AG20443 (cell line): ENCODE results near the gene ASB13.

Experiments
- DNase-seq: peaks from one replicate; pipeline ENCODE4 v3.0.0; 2012; ENCODE audit warnings: low spot score, mixed read lengths

Gene ASB13

DNA sequence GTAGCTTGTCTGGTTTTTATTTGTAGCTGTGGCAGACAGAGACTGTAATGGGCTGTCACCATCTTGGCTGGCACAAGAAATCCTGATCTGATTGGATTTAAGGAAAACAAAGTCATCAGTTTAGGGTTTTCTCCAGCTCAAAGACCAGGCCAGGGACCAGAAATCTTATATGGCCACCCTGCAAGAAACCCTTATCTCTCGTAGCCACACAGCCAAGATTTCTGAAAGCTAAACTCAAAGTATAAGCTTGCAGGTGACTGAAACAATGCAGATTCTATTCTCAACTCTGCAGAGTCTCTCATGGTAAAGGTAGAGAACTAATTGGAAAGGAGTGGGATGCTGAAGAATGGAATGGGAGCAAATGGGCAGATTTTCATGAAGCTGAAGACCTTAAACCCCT is 3.2 kb upstream of the ASB13 start:
- DNase-seq = no peak

DNA sequence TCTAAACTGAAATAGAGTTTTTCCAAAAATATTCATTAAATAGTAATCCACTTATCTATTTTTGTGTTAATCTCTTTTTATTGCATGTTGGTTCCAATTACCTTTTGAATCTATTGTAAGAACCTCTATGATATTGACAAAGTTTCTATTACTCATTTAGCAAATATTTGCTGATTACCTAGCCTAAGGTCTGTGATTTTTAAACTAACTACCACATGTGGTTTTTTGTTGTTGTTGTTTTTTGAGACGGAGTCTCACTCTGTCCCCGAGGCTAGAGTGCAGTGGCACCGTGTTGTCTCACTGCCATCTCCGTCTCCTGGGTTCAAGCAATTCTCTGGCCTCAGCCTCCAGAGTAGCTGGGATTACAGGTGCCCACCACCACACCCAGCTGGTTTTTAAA is 2.0 kb upstream of the ASB13 start:
- DNase-seq = no peak

DNA sequence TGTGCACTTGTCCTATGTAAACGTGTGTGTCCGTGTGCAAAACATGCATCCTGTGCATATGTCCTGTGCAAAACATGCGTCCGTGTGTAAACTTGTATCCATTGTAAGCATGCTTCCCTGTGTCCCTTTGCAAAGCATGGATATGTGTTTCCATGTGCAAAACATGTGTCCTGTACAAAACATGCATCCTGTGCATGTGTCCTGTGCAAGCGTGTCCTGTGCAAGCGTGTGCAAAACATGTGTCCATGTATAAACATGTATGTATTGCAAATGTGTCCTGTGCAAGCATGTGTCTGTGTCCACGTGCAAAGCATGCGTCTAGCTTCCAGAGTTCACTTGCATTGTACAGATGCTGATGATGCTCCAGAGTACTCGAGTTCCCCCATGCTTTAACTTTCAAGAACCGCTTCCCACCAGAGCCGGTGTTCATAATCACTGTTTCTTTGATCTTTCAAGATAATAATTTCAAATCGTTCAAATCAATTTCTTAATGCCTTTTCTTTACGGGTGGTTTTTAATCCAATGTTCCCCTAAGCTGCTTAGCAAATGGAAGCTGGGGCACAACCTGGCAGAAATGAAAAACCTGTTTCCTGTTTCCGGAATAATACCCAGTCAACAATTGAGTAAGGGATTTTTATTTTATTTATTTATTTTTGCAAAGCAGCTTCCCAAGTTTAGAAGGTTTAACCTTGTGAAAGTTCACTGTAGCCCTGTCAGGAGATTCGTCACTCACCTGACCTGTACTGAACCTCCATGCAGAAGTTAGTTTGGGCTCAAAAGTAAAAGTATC is 641 bp upstream of the ASB13 start:
- no peak for DNase-seq

- DNase-seq = no peak
Measured at GRCh38 chr10:5665373-5666007, 905 bp downstream of the ASB13 start.

DNA sequence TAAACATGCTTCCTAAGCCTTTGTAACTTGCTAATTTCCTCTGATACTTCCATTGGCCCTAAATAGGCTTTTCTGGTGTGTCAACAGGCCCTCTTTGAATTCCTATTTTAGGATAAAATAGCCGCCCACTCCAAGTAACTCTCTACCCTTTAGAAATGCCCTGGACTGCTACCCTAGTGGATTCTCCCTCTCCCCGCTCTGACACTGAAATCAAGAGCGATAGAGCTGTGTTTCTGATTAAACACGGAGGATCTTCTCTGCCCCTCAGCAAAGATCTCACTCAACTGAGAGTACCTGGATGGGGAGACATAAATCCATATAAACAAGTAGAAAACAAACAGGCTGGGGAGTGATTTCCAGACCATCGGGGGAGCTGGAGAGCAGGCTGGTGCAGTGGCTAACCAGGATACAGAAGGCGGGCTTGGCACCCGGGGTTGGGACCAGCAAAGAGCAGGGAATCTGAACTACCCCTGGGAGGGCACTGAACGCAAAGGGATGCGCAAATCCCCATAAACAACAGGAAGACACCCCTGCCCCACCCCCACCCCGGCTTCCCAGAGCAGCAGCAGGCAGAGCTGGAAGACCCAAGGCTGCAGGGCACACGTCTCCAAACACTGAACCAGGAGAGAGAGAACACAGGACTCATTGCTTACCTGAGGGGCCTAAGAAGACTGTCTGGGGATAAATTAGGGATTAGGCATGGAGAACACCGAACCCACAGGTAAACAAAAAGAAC is 2.5 kb downstream of the ASB13 start:
- DNase-seq = no peak

DNA sequence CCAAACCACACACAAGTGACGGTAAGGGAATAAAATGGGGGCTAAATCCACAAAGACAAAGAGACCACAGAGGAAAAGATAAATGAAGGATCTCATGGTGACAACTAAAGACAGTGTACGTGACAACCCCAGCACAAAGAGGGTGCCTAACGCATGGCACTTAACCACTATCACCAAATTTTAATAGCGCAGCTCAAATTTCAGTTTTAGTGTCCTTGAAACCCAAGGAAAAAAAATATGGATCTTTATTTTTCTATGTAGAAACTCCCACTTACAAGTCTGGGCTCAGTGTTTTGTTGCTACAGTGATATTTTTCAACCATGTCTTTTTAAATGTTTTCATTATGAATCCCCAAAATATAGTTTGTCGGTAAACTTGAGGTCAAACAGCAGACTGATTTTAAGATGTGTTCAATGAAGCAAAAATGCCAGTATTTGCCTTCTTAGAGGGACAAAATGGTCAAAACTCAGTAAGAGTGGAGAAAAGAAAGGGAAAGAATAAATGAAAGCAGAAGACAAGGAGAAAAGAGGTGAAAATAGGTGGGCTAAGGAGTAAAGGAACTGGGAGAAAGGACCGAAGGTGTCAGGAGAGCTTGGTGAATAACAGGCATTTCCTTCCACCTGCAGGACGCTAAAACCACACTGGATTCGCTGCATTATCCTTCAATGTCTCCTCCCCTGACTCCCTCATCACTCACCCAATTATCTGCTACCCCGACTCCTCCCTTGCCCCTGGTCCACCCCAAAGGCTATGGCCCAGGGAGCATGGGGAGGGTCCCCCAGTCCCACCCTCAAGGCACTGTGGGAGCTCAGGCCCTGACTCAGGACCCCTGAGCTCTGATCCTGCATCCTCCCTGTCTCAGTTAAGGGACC is 3.5 kb downstream of the ASB13 start:
- DNase-seq = no peak

GRCh38 chr10:5661043-5661442 is 5.4 kb downstream of the ASB13 start:
- no peak for DNase-seq

DNA sequence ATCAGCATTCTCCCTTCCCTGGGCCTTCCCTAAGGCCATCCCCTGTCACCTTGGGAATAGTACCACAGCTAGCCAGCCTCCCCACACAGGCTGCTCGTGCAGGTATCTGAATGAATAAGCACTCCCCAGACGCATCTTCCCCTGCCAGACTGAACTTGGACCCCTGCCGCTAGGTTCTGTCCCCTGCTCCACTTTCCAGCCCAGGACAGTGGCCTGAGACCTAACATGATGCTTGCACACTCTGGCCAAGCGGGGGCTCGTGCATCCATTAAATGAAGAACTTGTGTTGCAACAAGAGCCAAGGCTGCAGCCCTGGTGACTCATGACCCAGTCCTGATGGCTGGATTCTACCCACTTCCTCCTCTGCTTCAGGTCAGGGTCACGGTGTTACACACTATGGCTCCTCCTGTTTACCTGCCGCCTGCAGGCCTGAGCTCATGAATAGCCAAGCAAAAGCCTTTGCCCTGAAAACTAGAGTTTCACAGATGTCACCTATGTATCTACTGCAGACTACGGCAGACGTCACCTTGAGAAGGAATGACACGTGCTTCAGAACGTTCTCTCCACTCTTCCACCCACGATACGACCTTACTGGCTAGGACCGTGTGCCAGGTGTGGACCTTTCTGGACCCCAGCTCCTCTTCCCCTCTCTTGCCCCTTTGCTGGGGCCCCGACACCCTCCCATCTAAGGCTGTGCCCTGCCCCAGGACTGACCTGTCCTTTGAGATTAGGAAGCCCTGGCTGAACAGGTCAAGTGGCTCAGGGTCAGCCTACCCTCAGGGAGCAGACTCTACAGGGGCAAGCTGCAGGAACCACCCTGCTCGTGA is 6.5 kb downstream of the ASB13 start:
- peak; percentile 83 for DNase-seq

DNA sequence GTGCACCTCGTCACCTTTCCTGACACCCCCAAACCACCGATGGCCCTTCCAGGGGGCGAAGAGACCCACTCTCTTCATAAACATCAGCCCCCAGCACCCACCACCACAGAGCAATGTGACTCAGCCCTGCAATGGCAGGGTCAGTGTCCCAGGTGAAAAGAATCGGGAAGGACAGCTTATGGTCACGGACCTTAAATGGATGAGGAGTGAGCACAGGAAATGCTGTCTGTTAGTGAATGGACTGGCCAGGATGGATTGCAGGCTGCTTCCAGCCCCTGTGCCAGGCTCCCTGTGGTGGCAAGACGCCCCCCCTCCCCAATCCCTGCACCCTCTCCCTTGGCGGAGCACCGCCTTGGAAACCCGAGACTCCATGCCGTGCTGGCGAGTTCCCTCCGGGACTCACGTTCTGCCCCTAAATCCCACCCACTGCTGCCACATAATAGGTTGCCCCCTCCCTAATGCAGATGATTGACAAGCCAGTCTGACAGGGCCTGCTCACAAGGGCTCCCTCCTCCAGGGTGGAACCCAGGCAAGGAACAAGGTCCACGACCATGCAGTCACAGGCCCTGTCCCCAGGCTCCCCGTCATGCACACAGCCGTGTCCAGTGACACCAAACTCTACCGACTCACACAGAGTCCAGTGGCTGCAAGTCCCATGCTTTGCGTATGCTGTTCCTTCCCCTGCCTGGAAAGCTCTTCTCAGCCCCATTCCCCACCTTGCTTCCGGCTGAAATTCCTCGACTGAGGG is 7.3 kb downstream of the ASB13 start:
- no peak for DNase-seq

GRCh38 chr10:5656737-5657579 is 9.4 kb downstream of the ASB13 start:
- no peak for DNase-seq

- DNase-seq = no peak
Measured at GRCh38 chr10:5655121-5655520, 11.3 kb downstream of the ASB13 start.

- DNase-seq = no peak
Measured at GRCh38 chr10:5654218-5654755, 12.1 kb downstream of the ASB13 start.

GRCh38 chr10:5652746-5653145 is 13.6 kb downstream of the ASB13 start:
- DNase-seq = no peak

GRCh38 chr10:5651388-5651764 is 15.0 kb downstream of the ASB13 start:
- DNase-seq = no peak

DNA sequence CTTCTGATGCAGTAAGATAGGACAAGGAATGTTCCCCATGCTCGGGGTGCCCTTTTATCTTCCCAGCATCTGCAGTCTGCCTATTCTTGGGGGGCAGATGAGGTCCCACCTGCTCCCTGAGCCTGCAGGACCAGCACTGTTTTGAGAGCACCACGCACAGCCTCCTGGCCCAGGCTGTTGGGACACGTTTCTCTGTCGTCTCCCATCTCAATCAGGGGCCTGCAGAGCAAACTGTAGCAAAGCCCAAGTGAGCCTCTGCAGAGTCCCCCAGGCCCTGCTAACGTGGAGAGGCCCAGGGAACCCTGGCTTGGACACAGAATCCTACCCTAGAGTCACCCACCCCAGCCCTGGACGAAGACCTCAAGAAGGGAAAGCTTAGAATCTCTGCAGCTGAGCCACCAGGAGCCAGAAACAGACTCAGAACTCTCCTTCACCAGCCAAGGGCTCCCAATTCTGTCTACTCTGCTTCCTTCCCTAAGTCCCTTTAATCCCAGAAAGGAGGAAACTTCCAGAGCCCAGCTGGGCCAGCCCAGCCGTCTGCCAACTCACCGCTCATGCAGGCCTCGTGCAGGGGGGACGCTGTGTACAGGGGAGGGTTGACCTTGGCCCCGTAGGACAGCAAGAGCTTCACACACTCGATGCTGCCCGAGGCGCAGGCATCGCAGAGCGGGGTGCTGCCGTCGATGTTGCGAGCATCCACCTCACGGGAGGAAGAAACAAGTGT is 15.6 kb downstream of the ASB13 start:
- no peak for DNase-seq

DNA sequence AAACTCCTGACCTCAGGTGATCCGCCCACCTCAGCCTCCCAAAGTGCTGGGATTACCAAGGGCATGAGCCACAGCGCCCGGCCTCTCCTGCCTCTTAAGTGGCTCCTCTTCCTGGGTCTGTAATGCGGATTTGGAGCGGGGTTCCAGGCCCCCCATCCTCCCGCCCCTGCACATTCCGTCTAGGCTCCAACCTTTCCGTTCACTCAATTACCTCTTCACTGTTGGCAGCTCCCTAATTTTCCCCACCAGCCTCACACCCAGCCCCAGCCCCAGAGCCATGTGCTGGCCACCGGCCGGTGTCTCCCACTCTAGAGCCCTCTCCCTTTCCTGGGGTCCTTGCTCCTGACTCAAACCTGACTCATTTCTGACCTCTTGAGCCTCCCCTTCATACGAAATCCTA is 16.6 kb downstream of the ASB13 start:
- DNase-seq = no peak

GRCh38 chr10:5648494-5649457 is 17.6 kb downstream of the ASB13 start:
- DNase-seq = no peak
